Measurements from ENCODE around the gene PFKFB3.
"Not testable (repeated sequence)": the region's sequence is repeated elsewhere in the genome, so short reads cannot be mapped to it uniquely, and the experiment has no call there.

The PFKFB3 gene

DNA sequence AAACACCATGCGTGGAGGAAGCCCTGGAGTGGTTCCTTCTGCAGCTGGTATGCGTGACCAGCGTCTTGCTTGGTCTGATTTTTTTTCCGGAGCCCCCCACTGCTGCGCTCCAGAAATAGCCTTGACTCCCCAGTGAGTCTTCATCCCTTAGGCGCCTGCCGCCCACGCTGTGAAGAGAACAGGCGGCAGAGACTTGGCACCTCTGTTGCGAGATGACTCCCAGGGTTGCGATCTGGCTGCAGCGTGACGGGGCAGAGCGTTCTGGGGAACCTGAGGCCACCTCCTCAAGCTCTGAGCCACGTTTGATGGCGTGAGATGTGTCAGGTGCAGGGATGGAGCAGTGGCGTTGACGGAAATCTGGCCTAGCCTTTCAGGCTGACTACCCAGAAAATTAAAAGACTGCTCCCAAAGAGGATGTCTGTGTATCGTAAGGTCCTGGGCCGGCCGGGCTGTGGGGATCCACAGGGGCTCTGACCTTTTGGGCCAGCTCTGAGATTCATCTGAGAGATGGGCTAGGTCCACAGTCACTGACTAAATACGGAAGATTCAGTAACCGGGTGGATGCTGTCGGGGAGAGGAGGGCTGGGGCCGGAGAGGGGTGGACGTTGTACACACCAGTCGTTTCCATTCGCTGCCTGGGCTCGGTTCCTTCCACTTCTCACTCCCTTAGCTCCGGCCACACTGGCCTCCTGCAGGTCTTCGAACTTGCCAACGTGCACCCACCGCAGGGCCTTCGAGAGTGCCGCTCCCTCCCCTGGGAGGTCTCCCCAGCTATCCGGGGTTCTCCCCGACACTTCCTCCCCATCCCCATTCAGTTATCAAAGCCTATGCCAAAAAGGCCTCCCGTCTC, 33.8 kb downstream of the PFKFB3 start:
- DNase-seq (ENCODE audit: low read depth), result no peak

DNA sequence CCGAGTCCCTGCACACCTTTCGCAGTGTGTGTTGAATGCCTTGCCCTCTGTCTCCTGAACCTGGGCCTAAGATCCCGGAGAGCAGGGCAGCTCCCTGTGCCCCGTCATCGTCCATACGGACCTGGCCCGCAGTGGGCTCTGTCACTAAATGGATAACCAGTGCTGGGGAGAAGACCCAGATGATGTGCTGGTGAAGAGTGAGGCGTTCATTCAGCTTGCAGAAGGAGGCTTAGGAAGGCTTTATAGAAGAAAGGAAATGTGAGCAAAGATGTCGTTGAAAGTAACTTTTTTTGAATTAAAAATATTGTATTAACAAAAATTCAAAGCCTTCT, 34.4 kb downstream of the PFKFB3 start:
- no peak for DNase-seq (ENCODE audit: low read depth)

DNA sequence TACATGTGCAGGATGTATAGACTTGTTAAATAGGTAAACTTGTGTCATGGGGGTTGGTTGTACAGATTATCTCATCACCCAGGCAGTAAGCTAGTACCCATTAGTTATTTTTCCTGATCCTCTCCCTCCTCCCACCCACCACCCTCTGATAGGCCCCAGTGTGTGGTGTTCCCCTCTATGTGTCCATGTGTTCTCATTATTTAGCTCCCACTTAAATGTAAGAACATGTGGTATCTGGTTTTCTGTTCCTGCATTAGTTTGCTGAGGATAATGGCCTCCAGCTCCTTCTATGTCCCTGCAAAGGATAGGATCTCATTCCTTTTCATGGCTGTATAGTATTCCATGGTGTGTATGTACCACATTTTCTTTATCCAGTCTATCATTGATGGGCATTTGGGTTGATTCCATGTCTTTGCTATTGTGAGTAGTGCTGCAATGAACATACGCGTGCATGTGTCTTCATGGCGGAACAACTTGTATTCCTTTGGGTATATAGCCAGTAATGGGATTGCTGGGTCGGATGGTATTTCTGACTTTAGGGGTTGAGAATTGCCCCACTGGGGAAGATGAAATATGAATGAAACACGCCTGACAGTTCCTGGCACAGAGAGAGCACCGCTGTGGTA, 36.0 kb downstream of the PFKFB3 start:
- not testable (repeated sequence) for DNase-seq (ENCODE audit: low read depth)

DNA sequence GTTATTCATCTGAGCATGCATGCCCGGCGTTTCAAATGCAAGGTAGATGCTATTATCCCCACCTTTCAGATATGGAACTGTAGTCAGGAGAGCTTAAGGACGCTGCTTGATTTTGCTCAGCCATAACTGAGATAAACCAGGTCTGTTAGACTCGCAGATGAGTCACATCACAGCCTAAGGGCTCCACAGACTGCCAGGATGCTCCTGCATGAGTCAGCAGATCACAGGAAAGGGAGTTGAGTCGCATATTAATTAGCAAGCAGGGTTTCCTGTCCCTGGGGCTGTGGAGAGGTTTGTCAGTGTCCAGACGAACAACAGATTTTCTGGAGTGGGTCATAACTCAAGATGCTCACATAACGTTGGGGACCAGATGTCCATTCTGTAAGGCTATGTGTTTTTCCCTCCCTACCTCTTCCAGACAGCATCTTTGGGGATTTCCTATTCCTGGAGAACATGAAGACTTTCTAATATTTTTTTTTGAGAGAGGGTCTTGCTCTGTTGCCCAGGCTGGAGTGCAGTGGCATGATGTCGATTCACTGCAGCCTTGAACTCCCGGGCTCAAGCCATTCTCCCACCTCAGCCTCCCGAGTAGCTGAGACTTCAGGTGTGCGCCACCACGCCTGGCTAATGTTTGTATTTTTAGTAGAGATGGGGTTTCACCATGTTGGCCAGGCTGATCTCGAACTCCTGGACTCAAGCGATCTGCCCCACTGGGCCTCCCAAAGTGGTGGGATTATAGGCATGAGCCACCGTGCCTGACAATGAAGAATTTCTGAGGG, 36.7 kb downstream of the PFKFB3 start:
- peak; percentile 89 for DNase-seq (ENCODE audit: low read depth)

DNA sequence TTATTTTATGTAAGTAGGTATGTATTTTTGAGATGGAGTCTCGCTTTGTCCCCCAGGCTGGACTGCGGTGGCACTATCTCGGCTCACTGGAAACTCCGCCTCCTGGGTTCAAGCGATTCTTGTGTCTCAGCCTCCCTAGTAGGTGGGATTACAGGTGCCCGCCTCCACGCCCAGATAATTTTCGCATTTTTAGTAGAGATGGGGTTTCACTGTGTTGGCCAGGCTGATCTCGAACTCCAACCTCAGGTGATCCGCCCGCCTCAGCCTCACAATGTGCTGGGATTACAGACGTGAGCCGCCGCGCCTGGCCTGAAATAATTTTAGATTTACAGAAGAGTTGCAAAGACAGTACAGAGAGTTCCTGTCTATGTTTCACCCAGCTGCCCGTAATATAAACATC, 37.5 kb downstream of the PFKFB3 start:
- no peak for DNase-seq (ENCODE audit: low read depth)

DNA sequence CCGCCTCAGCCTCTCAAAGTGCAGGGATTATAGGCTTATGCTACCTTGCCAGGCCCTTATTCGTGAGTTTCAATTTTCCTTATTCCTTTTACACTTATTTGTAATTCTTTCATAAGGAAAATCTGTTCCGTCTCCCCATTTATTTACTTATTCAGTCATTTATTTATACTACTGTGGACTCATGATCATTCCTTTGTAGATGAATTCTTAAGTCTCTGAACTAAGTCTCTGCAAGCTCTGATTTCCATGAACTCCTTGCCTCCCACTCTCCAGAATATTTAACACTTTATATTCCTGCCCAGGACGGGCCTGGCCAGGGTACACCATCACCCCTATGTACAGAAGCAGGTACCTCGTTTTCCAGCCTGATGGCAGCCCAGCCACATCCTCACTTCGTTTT, 39.4 kb downstream of the PFKFB3 start:
- DNase-seq (ENCODE audit: low read depth), result no peak

DNA sequence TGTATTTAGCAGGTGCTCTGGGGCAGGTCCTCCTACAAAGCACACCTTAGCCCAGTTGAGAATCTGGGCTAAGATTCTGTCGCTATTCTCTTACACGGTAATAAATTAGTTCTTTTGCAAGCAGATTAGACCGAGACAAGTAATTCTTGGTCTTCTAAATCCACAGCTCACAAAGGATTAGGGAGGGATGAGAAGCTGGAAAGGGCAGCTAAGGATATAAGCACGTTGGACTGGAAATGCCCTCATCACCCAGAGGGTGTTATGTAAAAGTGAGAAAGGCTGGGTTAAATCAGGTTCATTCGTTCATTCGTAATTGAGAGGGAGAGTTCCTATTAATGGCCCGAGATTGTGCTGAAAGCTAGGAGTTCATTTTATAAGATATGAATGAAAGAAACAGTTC, 41.8 kb downstream of the PFKFB3 start:
- no peak for DNase-seq (ENCODE audit: low read depth)

DNA sequence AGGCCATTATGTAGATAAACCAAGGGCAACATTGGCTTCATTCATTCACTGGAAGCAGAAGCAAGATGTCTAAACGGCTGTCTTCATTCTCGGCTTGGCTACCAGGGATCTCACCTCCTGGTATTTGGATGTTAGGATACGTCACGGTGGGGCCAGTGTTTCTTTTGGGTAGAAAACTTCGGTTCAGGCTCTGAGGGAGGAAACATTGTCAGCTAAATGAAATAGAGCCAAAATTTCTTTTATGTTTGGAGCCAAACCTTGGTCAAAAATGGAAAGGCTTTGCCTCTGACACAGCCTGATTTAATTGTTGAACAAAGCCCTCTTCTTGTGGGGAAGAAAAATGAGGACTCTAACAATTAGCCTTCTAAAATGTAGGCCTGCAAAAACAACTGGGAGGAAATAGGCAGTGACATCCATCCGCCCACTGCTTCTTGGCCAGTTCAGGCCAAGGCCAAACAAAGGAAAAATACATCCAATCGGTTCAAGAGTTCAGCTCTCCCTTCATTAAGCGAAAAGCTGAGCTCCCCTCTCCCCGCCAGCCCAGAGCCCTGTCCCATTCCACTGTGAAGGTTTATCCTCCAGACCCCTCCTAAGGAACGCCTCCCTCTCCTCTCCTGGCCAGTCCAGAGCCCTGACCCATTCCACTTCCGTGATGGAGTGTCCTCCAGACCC, 44.4 kb downstream of the PFKFB3 start:
- no peak for DNase-seq (ENCODE audit: low read depth)

DNA sequence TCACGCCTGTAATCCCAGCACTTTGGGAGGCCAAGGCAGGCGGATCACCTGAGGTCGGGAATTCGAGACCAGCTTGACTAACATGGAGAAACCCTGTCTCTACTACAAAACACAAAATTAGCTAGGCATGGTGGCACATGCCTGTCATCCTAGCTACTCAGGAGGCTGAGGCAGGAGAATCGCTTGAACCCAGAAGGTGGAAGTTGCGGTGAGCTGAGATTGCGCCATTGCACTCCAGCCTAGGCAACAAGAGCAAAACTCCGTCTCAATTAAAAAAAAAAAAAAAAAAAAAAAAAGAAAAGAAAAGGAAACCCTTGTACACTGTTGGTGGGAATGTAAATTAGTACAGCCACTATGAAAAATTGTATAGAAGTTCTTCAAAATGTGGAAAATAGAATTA, 46.2 kb downstream of the PFKFB3 start:
- DNase-seq (ENCODE audit: low read depth), result not testable (repeated sequence)

DNA sequence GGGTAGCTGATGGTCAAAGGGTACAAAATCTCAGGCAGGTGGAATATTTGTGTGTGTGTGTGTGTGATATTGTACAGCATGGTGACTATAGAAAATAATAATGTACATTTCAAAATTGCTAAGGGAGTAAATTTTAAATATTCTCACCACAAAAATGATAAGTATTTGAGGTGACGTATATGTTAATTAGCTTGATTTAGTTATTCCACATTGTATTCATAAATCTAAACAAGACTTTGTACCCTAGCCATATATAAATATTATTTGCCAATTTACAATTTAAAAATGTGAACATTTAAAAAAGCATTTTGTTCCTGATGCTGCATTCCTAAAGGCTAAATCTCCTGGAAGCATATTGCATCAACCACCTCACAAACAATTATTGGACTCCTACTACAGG, 47.0 kb downstream of the PFKFB3 start:
- DNase-seq (ENCODE audit: low read depth), result no peak

DNA sequence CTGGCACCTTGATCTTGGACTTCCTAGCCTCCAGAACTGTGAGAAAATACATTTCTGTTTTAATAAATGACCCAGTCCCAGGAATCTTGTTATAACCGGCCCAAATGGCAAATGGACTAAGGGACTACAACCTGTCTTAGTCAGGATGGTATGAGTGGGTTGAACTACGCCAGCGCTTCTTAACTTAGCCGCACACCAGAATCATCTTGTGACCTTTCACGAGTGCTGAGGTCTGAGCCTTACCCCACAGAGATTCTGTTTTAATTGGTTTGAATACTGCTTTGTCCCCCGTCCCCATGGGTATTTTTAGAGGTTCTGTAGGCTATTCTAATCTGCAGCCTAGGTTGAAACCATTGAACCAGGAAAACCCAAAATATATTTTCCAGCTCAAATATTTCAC, 48.0 kb downstream of the PFKFB3 start:
- no peak for DNase-seq (ENCODE audit: low read depth)

DNA sequence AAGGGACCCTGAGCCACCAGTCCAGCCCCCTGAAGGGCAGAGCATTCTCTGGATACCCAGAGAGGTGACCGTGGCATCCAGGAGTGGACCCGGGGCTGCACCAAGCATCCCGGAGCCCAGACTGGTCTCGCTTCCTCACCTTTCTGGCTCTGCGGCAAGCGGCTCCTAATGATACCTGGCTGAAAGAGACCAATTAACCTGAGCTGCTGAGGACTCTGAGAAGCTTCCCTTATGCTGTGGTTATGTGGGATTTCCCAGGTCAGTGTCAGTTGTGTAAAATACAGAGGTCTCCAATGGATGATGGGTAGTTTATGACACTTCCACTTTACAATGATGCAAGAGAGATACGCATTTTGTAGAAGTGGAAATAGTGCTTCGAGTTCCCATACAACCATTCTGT, 51.5 kb downstream of the PFKFB3 start:
- DNase-seq (ENCODE audit: low read depth), result no peak

DNA sequence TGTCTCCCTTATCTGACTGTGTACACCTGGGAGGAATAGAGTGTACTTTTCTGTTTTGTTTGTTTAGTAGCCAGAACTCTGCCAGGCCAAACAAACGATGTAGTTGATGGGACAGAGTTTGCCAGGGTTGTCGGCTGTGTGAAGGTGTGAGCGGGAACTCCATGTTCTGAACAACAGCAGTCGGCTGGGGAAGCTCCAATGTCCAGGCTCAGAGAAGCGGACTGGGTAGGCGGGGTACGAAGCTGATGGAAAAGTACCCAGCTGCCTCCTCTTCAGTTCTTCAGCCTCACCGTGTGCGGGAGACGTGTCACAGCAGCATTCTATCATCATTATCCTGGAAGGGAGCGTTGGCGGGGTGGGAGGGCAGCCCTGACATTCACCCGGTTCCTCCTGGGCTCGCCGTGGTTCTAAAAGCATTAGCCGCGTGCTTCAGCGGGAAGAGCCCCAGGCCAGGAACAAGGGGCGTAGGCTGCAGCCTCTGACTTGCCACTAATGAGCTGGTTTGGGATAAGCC, 52.9 kb downstream of the PFKFB3 start:
- DNase-seq (ENCODE audit: low read depth), result no peak

DNA sequence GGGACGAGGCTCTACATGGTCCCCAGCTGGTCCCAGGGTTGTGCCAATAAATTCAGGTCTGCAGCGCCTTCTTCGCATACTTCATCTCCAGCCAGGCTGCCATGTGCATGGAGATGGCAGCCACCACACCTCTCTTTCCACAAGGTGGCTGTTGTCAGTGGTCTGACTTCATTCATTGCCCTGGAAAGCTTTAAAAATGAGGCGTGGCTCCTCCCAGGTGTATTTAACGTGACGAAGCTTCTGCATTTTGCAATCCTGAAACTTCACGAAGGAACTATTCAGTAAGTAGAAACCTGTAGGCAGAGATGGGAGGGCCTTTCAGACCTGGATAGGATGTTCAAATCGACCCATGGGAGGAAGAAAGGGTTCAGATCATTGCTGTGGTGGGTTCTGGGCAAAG, 53.7 kb downstream of the PFKFB3 start:
- no peak for DNase-seq (ENCODE audit: low read depth)

DNA sequence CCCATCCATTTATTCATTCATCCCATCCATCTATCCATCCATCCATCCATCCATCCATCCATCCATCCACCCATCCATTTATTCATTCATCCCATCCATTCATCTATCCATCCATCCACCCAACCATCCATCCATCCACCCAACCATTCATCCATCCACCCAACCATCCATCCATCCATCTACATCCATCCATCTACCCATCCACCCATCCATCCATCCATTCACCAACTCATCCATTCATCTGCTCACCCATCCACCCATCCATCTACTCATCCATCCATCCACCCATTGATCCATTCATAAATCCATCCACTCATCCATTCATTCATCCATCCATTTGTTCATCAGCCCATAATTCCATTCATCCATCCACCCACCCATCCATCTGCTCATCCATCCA, 56.4 kb downstream of the PFKFB3 start:
- DNase-seq (ENCODE audit: low read depth), result no peak

DNA sequence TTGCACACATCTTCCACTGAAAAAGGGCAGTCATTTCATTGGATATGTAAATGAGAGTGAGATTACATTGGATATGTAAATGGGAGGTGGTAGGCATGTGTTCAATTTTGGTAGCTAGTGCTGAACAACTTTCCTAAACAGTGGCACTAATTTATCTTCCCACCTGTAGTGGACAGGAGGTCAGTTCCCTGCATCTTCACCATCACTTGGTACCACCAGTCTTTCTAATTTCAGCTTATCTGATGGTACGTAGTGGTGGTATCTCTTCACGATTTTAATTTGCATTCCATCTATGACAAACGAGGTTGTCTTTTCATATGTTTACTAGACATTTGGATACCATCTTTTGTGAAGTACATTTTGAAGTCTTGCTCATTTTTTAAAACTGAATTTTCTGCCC, 58.1 kb downstream of the PFKFB3 start:
- DNase-seq (ENCODE audit: low read depth), result no peak

DNA sequence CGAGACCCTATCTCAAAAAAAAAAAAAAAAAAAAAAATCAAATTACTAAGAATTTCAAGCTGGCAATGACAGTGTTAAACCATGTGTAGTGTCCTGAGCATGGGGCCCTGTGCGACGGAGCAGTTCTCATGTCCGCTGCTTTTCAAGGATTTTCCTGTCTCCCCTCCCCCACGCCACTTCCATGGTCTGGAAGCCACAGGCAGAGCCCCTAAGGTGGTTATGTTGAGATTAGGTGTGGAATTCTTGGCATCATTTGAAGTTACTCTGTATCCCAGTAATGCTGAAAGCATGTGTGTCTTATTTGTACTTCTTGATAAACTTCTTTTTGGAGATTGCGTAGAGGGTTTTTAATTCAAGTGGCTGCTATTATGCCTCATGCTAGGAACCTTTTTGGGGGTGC, 65.2 kb downstream of the PFKFB3 start:
- no peak for DNase-seq (ENCODE audit: low read depth)

DNA sequence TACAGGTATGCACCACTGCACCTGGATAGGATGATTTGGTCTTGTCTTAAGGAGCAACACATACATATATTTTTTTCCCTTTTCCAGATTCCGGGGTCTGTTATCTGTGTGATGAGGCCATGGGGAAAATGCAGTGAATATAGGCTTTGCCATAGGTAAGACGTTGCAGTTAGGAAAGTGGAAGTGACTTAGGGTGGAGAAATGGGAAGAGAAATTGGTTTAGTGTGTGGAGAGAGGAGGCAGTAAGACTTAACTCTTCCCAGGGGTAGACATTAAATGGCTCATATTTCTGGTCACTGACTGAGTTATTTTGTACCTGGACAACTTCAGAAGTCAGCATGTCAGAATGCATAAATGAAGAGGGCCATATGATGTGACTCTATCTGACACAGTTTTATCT, 66.7 kb downstream of the PFKFB3 start:
- no peak for DNase-seq (ENCODE audit: low read depth)

DNA sequence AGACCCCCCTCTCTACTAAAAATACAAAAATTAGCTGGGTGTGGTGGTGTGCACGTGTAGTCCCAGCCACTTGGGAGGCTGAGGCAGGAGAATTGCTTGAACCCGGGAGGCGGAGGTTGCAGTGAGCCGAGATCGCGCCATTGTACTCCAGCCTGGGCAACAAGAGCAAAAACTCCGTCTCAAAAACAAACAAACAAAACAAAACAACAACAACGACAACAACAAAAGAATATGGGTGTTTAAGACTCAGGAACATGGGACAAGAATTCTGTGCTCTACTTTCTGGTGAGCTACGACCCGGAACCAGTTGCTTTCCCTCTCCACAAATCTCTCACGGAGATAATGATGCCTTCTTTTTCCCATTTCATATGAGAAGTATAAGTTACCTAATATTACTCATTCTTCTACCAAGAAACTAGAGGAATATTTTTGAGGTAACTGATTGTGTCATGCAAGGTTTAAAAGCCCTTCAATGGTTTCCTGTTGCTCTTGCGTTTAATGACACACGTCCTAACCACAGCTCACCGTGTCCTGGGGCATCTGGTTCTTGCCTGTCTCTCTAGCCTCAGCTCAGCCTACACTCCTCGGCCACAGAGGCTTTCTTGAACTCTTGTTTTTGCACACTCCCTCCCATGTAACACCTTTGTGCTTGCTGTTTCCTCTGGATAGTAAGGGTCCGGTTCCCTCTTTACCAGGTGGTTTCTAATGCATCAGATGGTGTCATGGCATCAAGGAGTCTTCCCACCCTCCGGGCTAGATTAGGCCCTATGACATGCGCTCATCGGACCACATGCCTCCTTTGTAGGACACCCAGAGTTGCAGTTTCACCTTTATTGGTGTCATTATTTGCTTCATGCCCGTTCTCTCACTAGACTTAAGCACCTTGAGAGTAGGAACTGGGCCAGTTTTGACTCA, 67.5 kb downstream of the PFKFB3 start:
- DNase-seq (ENCODE audit: low read depth), result no peak

DNA sequence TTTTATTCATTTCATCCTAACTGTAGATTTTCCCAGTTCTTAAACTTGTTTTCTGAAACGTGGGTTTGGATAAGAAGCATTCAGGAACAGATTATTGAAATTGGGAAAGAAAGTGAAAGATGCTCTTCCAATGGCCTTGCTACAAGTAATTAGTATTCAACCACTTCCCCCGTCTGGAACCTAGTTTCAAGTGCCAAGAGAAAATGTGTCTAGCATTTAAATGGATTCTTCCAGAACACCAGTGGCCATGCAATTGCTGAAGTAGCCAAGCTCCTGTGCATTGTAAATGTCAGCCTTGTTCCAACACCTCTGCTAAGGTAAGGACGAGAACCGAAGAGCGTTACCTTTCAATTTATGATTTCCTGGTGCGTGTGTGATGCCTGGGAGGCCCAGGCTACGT, 68.2 kb downstream of the PFKFB3 start:
- no peak for DNase-seq (ENCODE audit: low read depth)

DNA sequence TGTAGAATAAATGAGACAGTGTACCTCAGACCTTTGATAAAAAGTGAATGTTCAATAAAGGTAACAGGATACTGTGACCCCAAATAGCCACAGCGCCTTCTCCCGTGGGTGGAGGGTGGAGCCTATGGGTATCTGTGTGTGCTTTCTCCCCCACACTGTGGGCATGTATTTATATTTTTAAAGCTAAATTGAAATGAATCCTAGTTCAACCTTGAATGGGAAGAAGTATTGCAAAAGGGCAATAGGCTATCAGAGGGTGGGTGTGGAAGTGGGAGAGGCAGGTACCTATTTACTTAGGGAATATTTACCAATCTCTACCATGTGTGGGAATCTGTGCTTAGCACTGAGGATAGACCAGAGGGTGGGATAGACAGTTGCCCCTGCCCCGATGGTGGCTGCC, 68.9 kb downstream of the PFKFB3 start:
- no peak for DNase-seq (ENCODE audit: low read depth)
